Stimulated activated naive CD8-positive, alpha-beta T cell treated with anti-CD3 and anti-CD28 coated beads, Interleukin-15, amount 100 ng/mL, for 72 hours (primary cell): Measurements from ENCODE around the gene KRT71.

Experiments used
- ATAC-seq: fragments of 150-1000 bp; cut with Tn5 transposase; 2 replicates; pipeline ENCODE4 v1.10.0; 2021; ENCODE audit warnings: mild to moderate bottlenecking, moderate library complexity
- DNase-seq, 2 donors: peaks; one replicate each; pipeline ENCODE4 v3.0.0; 2021 to 2022
- H3K27ac Mint-ChIP-seq, 2 donors: one replicate each; pipeline ENCODE4 v1.8.0; 2022; ENCODE audit warnings: mild to moderate bottlenecking in 2 of 2, mixed read lengths in 2 of 2, moderate library complexity in 2 of 2
- H3K27me3 Mint-ChIP-seq: one replicate; pipeline ENCODE4 v1.8.0; 2022; ENCODE audit warnings: mixed read lengths
- H3K4me1 Mint-ChIP-seq: one replicate; pipeline ENCODE4 v1.8.0; 2022; ENCODE audit warnings: mild to moderate bottlenecking, mixed read lengths
- H3K4me3 Mint-ChIP-seq, 2 donors: one replicate each; pipeline ENCODE4 v1.8.0; 2022; ENCODE audit warnings: mild to moderate bottlenecking in 2 of 2, mixed read lengths in 2 of 2, moderate library complexity in 1 of 2
- H3K9me3 Mint-ChIP-seq, 2 donors: one replicate each; pipeline ENCODE4 v1.8.0; 2022; ENCODE audit warnings: mixed read lengths in 2 of 2

KRT71 gene

GRCh38 chr12:52557476-52557875 is 4.5 kb upstream of the KRT71 start:
- Mint-ChIP-seq H3K4me3 (no peak overlapping the region), H3K27ac (peak overlapping the region in 1 of 2 donors; percentile 81), H3K27me3 (peaks cover 39% of the 10 kb centered on the region), H3K4me1 (no peaks in the 10 kb centered on the region), H3K9me3 (no peaks in the 10 kb centered on the region)
- ATAC-seq, result no peak
- DNase-seq, result no peak

- DNase-seq (no peak), ATAC-seq (no peak)
- Mint-ChIP-seq H3K4me3 (no peak overlapping the region), H3K9me3 (no peaks in the 10 kb centered on the region), H3K4me1 (no peaks in the 10 kb centered on the region), H3K27me3 (peaks cover 36% of the 10 kb centered on the region), H3K27ac (no peak overlapping the region)
These were observed 2.6 kb upstream of the KRT71 start for GRCh38 chr12:52555577-52555976.

DNA sequence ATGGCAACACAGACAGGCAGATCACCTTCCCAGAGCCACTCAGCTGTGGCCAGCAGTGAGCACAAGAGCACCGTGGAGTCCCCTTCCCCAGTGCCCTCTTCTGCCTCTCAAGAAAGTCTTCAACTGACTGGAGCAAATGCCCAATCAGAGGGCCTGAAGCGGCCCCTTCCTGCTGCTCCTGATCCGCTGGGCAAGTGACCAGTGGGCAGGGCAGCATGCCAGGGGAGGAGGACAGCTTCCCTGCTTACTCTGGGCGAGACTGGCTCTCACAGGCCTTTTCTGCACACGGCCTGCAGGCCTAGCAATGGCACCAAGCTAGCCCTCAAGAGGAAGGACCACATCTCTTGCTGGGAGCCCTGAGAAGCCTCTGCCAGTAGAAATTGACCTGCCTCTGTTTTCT is 890 bp downstream of the KRT71 start:
- DNase-seq, result no peak
- H3K27me3 Mint-ChIP-seq, result peaks cover 9% of the 10 kb centered on the region
- H3K4me3 Mint-ChIP-seq, result no peak overlapping the region
- no peaks in the 10 kb centered on the region for H3K9me3 Mint-ChIP-seq
- ATAC-seq, result no peak
- H3K4me1 Mint-ChIP-seq, result no peaks in the 10 kb centered on the region
- no peak overlapping the region for H3K27ac Mint-ChIP-seq

DNA sequence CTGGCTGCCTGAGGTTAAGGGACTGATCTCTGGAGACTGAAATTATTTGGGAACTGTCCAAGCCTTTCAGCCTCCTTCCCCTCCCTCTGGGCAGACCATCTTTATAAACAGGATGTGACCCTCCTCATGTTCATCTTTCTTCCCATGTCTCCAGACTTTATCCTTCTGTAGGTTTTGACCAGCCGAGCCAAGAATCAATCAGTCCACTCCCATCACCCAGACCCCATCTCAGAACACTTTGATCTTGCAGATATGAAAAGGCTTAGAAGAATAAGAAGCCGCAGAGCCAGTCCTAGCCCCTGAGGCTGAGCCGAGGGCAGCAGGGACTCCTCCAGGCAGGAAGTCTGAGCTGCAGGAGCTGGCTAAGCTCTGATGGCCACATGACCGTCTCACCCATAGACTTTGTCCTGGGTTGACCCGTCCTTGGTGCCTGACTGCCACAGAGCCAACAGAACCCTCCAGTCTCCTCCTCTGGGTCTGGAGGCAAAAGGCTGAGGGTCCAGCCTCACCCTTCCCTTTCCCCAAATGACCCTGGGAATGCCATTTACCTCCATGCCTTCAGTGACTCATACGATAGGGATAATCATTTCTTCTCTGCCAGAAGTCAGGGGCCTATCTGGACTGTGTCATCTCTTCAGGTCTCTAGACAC is 1.6 kb downstream of the KRT71 start:
- peak overlapping the region in 1 of 2 donors; percentile 35 for H3K27ac Mint-ChIP-seq

DNA sequence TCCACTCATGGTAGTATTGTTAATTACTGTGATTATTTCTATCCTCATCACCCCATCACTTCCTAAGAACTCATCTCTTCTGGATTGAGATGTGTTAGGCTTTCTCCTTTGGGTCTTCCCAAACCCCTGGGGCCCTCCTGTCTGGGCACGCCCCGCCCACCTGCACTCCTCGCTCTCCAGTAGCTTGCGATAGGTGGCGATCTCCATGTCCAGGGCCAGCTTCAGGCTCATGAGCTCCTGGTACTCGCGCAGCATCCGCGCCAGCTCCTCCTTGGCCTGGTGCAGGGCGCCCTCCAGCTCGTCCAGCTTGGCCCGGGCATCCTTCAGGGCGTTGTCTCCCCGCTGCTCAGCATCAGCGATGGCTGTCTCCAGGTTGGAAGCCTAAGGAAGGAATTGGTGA is 6.8 kb downstream of the KRT71 start:
- DNase-seq (no peak), ATAC-seq (no peak)
- H3K9me3 Mint-ChIP-seq, result no peaks in the 10 kb centered on the region
- no peaks in the 10 kb centered on the region for H3K27me3 Mint-ChIP-seq
- H3K4me1 Mint-ChIP-seq, result peaks cover 10% of the 10 kb centered on the region
- no peak overlapping the region for H3K4me3 Mint-ChIP-seq
- H3K27ac Mint-ChIP-seq, result peak overlapping the region in 1 of 2 donors; percentile 31

More for the DNA sequence above, 1.6 kb downstream of the KRT71 start:
- Mint-ChIP-seq H3K9me3 (no peaks in the 10 kb centered on the region), H3K4me3 (no peak overlapping the region), H3K27me3 (peaks cover 9% of the 10 kb centered on the region), H3K4me1 (no peaks in the 10 kb centered on the region)
- no peak for ATAC-seq
- DNase-seq, result no peak

DNA sequence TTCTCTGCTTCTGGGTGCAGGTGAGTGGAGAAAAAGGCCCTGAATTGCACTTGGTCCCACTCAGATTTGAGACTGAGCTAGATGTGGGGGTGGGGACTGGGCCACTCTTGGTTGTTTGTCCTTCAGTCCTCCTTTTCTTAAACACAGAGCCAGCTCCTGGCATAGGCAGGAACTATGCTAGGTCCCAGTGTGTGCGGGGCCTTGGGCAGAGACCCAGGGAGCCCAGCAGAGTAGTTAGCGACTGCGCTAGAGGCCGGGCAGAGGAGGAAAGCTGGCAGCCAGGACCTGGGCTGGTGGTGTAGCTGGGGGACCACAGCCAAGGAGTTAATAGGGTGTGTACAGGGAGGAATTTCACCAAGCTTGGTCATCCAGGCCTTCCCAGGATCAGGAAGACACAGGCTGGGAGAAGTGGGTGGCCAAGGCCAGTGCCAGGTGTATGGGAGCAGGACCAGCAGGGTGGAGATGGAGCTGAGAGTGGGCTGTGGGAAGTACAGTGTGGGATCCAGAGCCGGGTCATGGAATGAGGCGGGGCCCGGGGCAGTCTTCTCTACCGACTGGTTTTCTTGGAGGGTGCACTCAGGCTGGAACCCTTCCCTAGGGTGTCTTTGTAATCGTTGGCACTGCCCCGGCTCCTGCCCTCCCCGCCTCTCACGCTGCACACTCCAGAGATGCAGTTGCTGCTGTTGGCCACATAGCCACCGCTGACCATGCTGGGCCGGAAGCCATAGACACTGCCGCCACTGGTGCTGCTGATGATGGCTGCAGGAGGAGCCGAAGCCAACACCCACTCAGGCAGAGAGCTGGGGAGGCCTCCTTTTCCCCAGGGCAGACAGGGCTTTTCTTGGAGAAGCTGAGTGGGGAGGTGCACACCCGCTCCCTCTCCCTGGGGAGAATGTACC is 8.7 kb downstream of the KRT71 start:
- Mint-ChIP-seq H3K4me3 (no peak overlapping the region), H3K27ac (no peak overlapping the region), H3K4me1 (peaks cover 10% of the 10 kb centered on the region), H3K27me3 (no peaks in the 10 kb centered on the region), H3K9me3 (no peaks in the 10 kb centered on the region)
- DNase-seq (no peak), ATAC-seq (no peak)

GRCh38 chr12:52542785-52543318 is 10.1 kb downstream of the KRT71 start:
- H3K4me3 Mint-ChIP-seq, result no peak overlapping the region
- no peaks in the 10 kb centered on the region for H3K27me3 Mint-ChIP-seq
- peak overlapping the region; percentile 62 to 67 for H3K27ac Mint-ChIP-seq
- DNase-seq, result no peak
- ATAC-seq, result peak; percentile 24
- no peaks in the 10 kb centered on the region for H3K9me3 Mint-ChIP-seq
- H3K4me1 Mint-ChIP-seq, result peaks cover 10% of the 10 kb centered on the region

DNA sequence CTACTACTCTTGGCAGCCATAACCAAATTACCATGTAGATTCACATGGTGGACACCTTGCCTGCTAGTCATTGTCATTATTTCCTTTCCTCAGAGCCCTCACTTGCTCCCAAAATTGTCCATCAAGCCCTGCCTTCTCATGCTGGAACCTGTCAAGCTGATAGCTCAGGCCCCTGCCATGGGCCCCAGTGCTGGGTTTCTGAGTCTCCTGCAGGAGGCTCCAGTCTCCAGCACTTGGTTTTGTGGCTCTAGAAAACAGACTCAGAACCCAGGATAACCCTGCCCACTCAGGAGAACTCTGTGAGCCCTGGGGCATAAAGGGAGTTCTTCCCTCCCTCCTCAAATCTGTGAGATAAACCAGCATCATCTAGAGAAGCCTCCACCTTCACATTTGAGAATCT is 10.8 kb downstream of the KRT71 start:
- Mint-ChIP-seq H3K27ac (no peak overlapping the region), H3K9me3 (no peaks in the 10 kb centered on the region), H3K4me3 (no peak overlapping the region), H3K27me3 (no peaks in the 10 kb centered on the region), H3K4me1 (peaks cover 10% of the 10 kb centered on the region)
- DNase-seq (no peak), ATAC-seq (no peak)

DNA sequence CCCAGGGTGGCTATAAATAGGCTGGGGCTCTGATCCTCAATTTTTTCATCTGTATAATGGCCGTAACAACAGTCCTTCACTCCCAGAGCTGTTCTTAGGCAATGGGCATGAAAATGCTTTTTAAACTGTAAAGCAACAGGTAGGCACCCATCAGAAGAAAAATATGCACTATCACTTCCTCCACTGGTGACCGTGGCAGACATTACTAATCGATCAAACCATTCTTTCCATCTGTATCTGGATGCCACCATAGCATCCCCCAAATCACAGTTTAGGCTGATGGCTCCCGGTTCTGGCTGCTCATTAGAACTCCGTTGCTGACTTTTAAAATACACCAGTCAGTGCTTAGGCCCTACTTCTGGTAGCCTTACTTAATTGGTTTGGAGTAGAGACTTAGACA is 11.2 kb downstream of the KRT71 start:
- H3K27ac Mint-ChIP-seq, result no peak overlapping the region

GRCh38 chr12:52540531-52540930 is 12.4 kb downstream of the KRT71 start:
- Mint-ChIP-seq H3K4me3 (no peak overlapping the region), H3K9me3 (no peaks in the 10 kb centered on the region), H3K27ac (no peak overlapping the region), H3K27me3 (no peaks in the 10 kb centered on the region), H3K4me1 (peaks cover 10% of the 10 kb centered on the region)
- ATAC-seq (no peak), DNase-seq (no peak)

More for the DNA sequence above, 11.2 kb downstream of the KRT71 start:
- Mint-ChIP-seq H3K4me3 (no peak overlapping the region), H3K9me3 (no peaks in the 10 kb centered on the region), H3K4me1 (peaks cover 10% of the 10 kb centered on the region), H3K27me3 (no peaks in the 10 kb centered on the region)
- DNase-seq, result no peak
- no peak for ATAC-seq

DNA sequence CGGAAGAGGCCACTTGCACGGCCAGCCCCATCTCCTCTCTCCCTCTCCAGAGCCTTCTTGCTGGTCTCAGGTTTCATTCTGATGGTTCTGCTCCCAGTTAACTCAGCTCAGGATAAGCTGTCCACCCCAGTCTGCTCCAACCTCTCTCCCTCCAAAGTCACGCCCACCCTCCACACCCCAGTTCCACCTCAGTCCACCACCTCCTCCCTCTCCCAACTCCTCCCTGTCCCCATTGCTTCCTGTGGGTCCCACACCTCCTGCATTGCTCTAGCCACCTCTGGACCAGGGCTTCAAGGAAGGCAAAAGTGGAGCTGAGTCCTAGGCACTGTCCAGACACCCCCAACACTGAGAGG is 13.1 kb downstream of the KRT71 start:
- Mint-ChIP-seq H3K4me3 (no peak overlapping the region), H3K27me3 (no peaks in the 10 kb centered on the region)
- no peak for ATAC-seq

DNA sequence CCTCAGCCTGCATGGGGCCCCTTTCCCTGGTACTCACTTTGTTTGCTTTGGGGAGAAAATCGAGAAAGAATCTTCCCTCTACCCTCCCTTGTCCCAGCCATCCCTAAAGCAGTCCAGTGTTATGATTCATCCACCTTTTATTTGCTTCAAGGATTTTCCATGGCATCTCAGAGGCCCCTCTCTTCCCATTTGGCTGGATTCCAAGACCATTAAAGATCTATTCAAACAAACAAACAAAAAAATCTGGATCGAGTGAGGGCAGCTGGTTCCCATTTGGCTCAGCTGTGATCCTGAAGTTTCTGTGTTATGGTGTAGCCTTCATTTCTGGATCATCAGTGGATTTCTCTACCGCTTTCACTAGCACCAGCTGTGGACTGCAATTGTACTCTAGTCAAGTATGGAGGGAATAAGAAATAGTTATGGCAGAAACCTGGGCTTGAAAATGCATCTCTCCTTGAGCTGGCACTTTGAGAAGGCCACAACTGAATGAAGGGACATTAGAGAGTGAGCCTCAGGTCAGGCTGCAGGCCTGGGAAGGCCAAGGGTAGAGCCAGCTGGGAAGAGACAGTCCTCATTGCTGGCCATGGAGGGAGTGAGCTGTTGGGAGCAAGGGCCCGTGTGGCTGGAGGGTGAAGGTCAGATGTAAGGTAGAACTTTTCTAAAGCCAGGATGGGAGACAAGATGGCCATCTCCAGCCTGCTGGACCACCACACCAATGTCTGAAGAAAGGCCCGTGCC is 13.7 kb downstream of the KRT71 start:
- ATAC-seq, result no peak
- Mint-ChIP-seq H3K4me3 (no peak overlapping the region), H3K27ac (no peak overlapping the region), H3K27me3 (no peaks in the 10 kb centered on the region), H3K4me1 (peaks cover 10% of the 10 kb centered on the region), H3K9me3 (no peaks in the 10 kb centered on the region)
- no peak for DNase-seq

More for the DNA sequence above, 13.1 kb downstream of the KRT71 start:
- Mint-ChIP-seq H3K9me3 (no peaks in the 10 kb centered on the region), H3K4me1 (peaks cover 10% of the 10 kb centered on the region), H3K27ac (no peak overlapping the region)
- no peak for DNase-seq

DNA sequence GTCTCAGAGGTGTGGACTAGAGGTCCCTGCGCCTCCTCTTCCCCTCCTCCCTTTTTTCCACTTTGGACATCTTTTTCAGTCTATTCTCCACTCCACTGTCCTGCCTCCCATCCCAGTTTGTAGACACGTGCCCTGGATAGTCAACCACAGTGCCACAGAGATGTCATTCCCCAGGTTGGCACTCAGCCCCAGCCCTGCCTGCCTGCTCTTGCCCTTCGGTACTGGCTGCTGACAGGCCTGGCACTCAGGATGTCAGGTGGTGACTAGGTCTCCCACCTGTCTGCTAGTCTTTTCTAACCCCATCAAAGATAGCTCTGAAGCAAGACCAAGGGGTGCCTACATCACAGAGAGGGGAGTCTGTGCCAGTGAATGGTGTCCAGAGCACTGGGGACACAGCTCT is 15.8 kb downstream of the KRT71 start:
- H3K4me1 Mint-ChIP-seq, result no peaks in the 10 kb centered on the region
- no peaks in the 10 kb centered on the region for H3K9me3 Mint-ChIP-seq
- ATAC-seq (no peak), DNase-seq (no peak)
- no peak overlapping the region for H3K4me3 Mint-ChIP-seq
- no peak overlapping the region for H3K27ac Mint-ChIP-seq
- no peaks in the 10 kb centered on the region for H3K27me3 Mint-ChIP-seq

GRCh38 chr12:52535574-52535973 is 17.4 kb downstream of the KRT71 start:
- Mint-ChIP-seq H3K4me3 (no peak overlapping the region), H3K9me3 (no peaks in the 10 kb centered on the region), H3K4me1 (no peaks in the 10 kb centered on the region), H3K27ac (no peak overlapping the region), H3K27me3 (no peaks in the 10 kb centered on the region)
- no peak for DNase-seq
- no peak for ATAC-seq

DNA sequence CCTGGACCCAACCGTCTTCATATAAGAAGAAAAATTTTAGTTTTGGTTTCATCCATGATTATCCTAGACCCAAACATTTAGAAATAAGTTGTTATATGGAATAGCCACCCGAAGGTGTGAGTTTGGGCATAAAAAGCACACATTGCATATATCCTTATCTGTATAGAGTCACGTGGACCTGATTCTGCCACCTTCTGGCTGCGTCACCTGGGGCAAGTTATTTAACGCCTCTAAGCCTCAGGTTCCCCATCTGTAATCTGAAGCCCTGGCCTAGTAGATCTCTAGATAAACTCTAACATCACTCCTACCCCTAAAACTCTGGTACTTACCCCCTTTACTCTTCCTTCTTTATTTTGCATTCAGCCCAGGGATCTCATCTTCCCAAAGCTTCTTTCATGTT is 18.5 kb downstream of the KRT71 start:
- Mint-ChIP-seq H3K27me3 (no peaks in the 10 kb centered on the region), H3K9me3 (no peaks in the 10 kb centered on the region), H3K4me1 (no peaks in the 10 kb centered on the region), H3K4me3 (no peak overlapping the region), H3K27ac (no peak overlapping the region)
- ATAC-seq (no peak), DNase-seq (no peak)
